Measurements from ENCODE around the gene GPALPP1.
"Not testable (repeated sequence)": the region's sequence is repeated elsewhere in the genome, so short reads cannot be mapped to it uniquely, and the experiment has no call there.

GPALPP1 gene

DNA sequence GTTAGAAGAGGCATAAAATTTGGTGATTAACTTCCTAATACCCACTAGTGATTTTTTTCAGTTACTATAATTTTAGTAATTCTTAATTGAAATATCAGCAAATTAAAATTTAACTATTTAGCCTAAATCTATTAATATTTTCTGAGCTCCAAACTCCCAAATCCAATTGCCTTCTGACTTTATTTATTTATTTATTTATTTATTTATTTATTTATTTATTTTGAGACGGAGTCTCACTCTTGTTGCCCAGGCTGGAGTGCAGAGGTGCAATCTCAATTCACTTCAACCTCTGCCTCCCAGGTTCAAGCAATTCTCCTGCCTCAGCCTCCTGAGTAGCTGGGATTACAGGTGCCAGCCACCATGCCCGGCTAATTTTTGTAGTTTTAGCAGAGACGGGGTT lies 74.6 kb downstream of the GPALPP1 start:
- not testable (repeated sequence) for DNase-seq

- no peak for DNase-seq
Observed at GRCh38 chr13:45064889-45065288, 75.6 kb downstream of the GPALPP1 start.

GRCh38 chr13:45068036-45069001 lies 79.0 kb downstream of the GPALPP1 start:
- DNase-seq = peak; percentile 60 to 65

- no peak for DNase-seq
Observed at GRCh38 chr13:45073809-45074208, 84.5 kb downstream of the GPALPP1 start.

GRCh38 chr13:45074721-45075120 lies 85.4 kb downstream of the GPALPP1 start:
- no peak for DNase-seq

DNA sequence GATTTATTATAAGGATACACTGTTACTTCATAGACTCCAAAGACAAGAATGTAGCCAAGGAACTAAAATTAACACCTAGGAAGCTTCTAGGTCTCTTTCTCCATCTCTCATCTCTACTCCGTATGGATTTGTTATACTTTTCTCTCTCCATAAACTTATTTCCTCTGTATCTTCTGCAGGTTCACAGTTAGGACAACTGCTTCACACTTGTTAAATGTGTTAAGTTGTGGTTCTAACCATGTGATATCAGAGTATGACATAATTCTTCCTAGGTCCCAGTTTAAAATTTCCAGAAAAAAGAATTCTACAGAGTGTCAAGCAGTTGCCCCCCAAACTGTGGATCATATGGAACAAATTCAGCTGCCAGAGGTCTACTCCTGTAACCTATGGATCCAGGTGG lies 88.7 kb downstream of the GPALPP1 start:
- no peak for DNase-seq
